Spleen (tissue), 7 donors: ENCODE data around the gene SNIP1.
"Not testable (repeated sequence)": the region's sequence is repeated elsewhere in the genome, so short reads cannot be mapped to it uniquely, and the experiment has no call there.

Experiments used
- CTCF ChIP-seq, 11 experiments: fragments of 200-600 bp in 7 of 11; fragments of 450-650 bp in 4 of 11; sonication (generic) in 4 of 11; IDR thresholded peaks in 8 of 11; conservative IDR thresholded peaks in 3 of 11; 1 replicate in 7 of 11; 2 replicates in 4 of 11; pipeline versions ENCODE4 v1.4.0 to v1.8.0; 2016 to 2021; ENCODE audit warnings: antibody characterized with exemption in 11 of 11, inconsistent platforms in 4 of 11, mild to moderate bottlenecking in 1 of 11
- POLR2A ChIP-seq, 3 donors: fragments of 450-650 bp; IDR thresholded peaks; one replicate each; pipeline ENCODE4 v1.5.1; 2017; ENCODE audit warnings: antibody characterized with exemption in 3 of 3, mild to moderate bottlenecking in 1 of 3
- POLR2AphosphoS5 ChIP-seq, 3 donors: sonication (generic); formaldehyde crosslinking; IDR thresholded peaks; one replicate each; pipeline ENCODE4 v1.5.1; 2017; ENCODE audit warnings: antibody characterized with exemption in 3 of 3
- donor health status: DM: no; HTN: no; CAD: no; lungs with moderate emphysema.
- donor health status: DM: no; HTN: no; CAD: no.
- donor health status: DM: no; HTN: no; CAD: no.

- TF ChIP-seq POLR2A (IDR thresholded peaks at IDR 0.05); CTCF (IDR thresholded peaks at IDR 0.05 in 8 of 11, conservative IDR thresholded peaks at IDR 0.05 in 3 of 11); POLR2AphosphoS5 (IDR thresholded peaks at IDR 0.05): not testable (repeated sequence)
Measured at GRCh38 chr1:37559957-37560379, 5.9 kb upstream of the SNIP1 start.
